AG09319 (cell line): ENCODE results near the gene CCDC102B.

Source experiments
- DNase-seq: peaks from one replicate; pipeline ENCODE4 v3.0.0-alpha.2; 2010; ENCODE audit warnings: low read depth; ENCODE audit errors: extremely low read depth
- TF ChIP-seq, protein P1 (sequence below): IDR thresholded peaks from 2 replicates; pipeline ENCODE4 v1.5.1; 2011; ENCODE audit warnings: low read depth, mild to moderate bottlenecking, inconsistent platforms, low read length, moderate library complexity

Gene CCDC102B

DNA sequence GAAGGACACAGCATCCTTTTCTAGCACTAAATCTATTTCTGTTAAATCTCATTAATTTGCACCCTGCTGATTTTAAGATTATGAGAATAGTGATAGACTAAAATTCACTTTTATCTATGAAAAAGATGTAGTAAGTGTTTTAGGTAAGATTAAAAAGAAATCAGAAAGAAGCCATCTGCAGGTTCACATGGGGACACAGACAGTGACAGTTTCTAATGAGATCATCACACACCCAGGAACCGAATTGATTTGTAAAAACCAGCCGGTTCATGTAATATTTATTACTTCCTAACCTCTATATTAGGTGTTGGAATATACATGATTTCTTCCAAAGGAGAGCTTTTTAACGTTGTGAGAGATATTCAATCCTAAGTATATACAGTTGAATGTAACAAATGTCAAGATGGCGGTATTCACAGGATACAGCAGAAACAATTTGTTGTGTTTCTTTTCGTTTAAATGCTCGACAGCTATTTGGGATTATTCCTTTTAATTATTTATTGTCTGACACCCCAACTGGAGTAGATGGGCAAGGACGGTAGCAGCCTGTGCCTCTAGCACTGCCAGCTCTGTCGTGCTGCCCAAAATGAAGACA is 223.4 kb downstream of the CCDC102B start:
- TF ChIP-seq, protein P1, sequence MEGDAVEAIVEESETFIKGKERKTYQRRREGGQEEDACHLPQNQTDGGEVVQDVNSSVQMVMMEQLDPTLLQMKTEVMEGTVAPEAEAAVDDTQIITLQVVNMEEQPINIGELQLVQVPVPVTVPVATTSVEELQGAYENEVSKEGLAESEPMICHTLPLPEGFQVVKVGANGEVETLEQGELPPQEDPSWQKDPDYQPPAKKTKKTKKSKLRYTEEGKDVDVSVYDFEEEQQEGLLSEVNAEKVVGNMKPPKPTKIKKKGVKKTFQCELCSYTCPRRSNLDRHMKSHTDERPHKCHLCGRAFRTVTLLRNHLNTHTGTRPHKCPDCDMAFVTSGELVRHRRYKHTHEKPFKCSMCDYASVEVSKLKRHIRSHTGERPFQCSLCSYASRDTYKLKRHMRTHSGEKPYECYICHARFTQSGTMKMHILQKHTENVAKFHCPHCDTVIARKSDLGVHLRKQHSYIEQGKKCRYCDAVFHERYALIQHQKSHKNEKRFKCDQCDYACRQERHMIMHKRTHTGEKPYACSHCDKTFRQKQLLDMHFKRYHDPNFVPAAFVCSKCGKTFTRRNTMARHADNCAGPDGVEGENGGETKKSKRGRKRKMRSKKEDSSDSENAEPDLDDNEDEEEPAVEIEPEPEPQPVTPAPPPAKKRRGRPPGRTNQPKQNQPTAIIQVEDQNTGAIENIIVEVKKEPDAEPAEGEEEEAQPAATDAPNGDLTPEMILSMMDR: no peak

DNA sequence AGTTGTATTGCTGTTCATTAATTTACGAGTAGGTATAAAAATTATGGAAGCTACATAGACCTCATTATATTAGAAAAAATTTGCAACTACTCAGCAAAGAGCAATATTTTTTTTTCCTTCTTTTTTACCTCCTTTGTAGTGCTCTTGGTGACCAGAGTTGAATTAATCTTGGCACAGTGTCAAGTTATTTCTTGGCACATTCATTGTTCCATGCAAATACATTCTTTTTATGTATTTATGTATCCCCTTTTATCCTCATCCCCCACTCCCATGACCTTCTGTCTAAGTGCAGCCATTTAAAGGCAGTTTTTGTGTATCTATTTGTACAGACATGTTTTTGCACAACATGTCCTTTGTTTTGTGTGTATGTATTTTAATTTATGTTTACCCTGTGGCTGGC is 224.5 kb downstream of the CCDC102B start:
- DNase-seq: no peak
- TF ChIP-seq, protein P1: no peak

More for the DNA sequence above, 223.4 kb downstream of the CCDC102B start:
- no peak for DNase-seq

DNA sequence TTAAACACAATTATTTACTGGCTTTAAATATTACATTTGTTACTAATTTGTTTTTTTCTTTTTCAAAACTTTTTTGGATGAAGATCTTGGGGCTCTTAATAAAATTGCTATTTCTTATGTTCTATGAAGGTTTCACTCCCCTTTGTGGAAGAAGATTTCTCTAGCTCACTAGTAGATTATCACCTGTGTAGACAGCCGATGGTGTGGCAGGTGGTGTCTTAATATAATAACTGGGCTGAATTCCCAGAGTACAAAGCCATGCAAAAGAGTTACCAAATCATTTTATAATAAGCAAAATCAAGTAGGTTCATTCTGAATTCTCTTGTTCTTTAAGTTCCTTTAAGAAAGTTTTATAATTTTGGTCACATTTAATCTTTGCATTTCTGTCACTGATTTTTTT is 233.7 kb downstream of the CCDC102B start:
- TF ChIP-seq, protein P1: no peak
- no peak for DNase-seq

DNA sequence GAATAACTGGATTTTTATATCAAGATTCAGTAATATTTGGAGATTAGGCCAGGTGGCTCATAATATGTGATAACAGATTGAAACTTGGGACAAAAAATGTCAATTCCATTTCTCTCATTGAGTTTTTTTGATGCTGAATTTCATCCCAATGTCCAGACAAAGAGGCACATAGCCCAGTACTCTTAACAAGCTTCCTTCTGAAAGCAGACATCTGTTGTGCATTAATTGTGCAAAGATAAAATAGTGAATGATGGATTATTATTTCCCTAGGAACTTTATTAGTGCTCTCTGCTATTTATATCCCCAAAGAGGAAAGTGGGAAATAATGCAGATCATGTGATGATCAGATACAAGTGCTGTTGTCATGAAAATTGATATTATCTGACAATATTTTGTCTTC is 234.1 kb downstream of the CCDC102B start:
- no peak for DNase-seq
- TF ChIP-seq, protein P1: no peak

DNA sequence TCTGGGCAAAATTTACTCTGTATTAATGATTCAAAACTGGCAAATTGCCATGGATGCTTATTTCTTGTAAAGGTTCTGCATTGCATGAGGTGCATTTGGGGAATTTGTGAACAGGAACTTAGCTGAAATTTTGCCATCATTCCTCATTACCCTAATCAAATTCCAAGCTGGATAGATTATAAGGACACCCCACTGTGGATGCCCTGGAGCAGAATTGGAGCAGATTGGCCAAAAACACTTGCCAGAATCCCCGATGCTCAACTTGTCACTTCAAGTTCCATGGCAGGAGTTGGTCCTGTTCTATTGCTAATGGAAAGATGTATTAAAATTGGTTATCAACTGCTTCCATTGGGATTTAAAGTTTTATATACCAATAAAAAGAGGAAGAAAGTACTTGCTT is 237.9 kb downstream of the CCDC102B start:
- DNase-seq: no peak
- TF ChIP-seq, protein P1: no peak

DNA sequence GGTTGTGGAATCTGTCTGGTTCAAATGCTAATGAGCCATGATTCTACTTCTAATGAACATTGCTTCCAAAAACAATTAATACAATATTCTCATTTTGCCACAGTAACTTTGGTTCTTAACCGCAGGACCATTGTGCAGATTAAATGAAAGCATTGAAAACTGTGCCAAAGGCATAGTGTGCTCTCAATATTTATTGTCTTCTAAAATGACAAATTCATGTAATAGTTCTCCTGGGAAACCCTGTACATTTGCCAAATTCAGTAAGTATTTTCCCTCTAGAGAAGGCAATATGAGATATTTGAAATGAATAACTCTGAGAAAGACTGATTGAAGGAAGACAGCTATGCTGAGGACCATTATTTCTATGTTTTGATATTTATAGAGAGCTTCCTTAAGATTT is 246.3 kb downstream of the CCDC102B start:
- TF ChIP-seq, protein P1: no peak

DNA sequence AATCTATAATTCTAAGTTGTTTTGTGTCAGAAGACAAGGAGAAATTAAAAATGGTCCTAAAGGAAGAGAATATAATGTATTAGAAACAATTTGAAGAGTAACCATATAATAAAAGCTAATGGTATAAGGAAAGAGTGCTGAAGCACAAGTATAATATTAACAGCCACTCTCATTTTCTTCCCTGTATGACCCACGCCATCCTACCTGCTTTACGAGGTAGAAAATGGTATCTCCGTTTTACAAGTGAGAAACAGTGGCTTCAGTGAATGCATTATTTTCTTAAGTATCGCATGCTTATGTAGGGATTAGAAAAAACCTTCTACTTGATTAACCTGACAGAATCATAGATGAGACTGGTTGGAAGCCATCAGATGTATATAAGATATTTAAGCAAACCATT is 266.2 kb downstream of the CCDC102B start:
- TF ChIP-seq, protein P1: no peak
- DNase-seq: no peak

More for the DNA sequence above, 246.3 kb downstream of the CCDC102B start:
- DNase-seq: no peak
